ENCODE data around the gene TOP1.
"Not testable (repeated sequence)": the region's sequence is repeated elsewhere in the genome, so short reads cannot be mapped to it uniquely, and the experiment has no call there.

Gene TOP1

DNA sequence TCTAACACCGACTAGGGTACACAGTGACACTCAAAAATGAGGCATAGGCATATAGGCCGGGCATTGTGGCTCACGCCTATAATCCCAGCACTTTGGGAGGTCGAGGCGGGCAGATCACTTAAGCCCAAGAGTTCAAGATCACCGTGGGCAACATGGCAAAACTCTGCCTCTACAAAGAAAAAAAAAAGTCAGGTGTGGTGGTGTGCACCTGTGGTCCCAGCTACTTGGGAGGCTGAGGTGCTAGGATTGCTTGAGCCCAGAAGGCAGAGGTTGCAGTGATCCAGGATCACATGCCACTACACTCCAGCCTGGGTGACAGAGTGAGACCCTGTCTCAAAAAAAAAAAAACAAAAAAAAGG lies 24.7 kb upstream of the TOP1 start:
- DNase-seq (ENCODE audit: low read depth in 2 of 3, low spot score in 2 of 3), result not testable (repeated sequence)

GRCh38 chr20:41004531-41005360 lies 23.9 kb upstream of the TOP1 start:
- no peak for DNase-seq (ENCODE audit: low read depth in 2 of 3, low spot score in 2 of 3)

GRCh38 chr20:41005361-41005729 lies 23.3 kb upstream of the TOP1 start:
- no peak for DNase-seq (ENCODE audit: low read depth in 2 of 3, low spot score in 2 of 3)

- DNase-seq (ENCODE audit: low read depth in 2 of 3, low spot score in 2 of 3), result no peak
Measured at GRCh38 chr20:41006126-41006935, 22.3 kb upstream of the TOP1 start.

- DNase-seq (ENCODE audit: low read depth in 2 of 3, low spot score in 2 of 3), result no peak
Measured at GRCh38 chr20:41006936-41007474, 21.6 kb upstream of the TOP1 start.

GRCh38 chr20:41007481-41007880 lies 21.1 kb upstream of the TOP1 start:
- DNase-seq (ENCODE audit: low read depth in 2 of 3, low spot score in 2 of 3), result no peak

- DNase-seq (ENCODE audit: low read depth in 2 of 3, low spot score in 2 of 3), result no peak
Measured at GRCh38 chr20:41009946-41010345, 18.7 kb upstream of the TOP1 start.

DNA sequence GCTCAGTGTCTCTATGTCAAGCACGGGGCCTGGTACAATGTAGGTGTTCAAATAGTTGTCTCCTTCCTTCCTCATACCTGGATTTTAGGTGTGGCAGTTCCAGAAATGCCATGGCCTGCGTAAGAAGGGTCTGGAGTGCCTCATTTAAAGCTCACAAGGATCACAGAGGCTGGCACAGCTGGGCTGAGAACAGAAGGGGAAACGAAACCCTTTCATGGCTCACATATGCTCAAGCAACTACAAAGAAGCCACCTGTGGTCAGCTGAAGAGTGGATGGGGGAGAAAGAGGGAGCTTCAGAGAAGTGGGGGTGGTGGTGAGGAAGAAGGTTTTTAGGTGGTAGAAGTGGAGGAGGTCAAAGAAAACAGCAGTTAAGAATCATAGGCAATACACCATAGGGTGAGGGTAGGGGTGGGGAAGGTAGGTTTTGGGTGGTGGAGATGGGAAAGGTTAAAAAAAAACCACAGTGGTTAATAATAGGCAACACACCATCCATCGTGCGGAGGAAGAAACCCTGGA lies 17.0 kb upstream of the TOP1 start:
- no peak for DNase-seq (ENCODE audit: low read depth in 2 of 3, low spot score in 2 of 3)

- DNase-seq (ENCODE audit: low read depth in 2 of 3, low spot score in 2 of 3), result no peak
Measured at GRCh38 chr20:41014561-41015088, 14.0 kb upstream of the TOP1 start.

GRCh38 chr20:41017448-41018042 lies 11.1 kb upstream of the TOP1 start:
- no peak for DNase-seq (ENCODE audit: low read depth in 2 of 3, low spot score in 2 of 3)

DNA sequence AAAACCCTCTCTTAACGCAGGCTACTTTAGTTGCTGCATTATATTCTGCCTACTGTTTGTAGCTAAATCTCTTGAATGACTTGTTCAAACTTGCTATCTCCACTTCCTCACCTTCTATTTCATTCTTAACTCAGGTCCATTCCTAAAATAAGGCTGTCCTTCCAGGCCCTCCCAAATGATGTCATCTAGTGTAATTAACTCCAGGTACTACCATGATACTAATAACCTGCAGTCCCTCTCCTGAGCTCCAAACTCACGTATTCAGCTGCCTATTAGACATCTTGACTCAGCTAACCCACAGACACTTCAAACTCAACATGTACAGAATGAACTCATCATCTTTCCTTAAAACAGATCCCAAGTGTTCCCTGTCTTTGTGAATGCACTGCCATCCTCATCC lies 10.5 kb upstream of the TOP1 start:
- no peak for DNase-seq (ENCODE audit: low read depth in 2 of 3, low spot score in 2 of 3)

DNA sequence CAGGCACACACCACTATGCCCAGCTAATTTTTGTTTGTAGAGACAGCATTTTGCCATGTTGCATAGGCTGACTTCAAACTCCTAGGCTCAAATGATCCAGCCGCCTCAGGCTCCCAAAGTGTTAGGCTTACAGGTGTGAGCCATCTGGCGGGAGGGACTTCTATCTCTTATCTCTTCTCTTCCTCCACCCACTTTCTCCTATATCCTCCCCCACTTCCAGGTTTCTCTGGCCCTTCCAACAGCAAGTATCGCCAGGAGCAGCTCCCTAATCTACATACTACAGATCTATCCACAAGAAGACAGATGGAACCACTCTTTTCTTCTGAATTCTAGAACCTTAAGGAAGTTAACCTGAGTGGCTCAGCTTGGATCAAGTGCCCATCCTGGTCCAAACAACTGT lies 5.1 kb upstream of the TOP1 start:
- no peak for DNase-seq (ENCODE audit: low read depth in 2 of 3, low spot score in 2 of 3)

DNA sequence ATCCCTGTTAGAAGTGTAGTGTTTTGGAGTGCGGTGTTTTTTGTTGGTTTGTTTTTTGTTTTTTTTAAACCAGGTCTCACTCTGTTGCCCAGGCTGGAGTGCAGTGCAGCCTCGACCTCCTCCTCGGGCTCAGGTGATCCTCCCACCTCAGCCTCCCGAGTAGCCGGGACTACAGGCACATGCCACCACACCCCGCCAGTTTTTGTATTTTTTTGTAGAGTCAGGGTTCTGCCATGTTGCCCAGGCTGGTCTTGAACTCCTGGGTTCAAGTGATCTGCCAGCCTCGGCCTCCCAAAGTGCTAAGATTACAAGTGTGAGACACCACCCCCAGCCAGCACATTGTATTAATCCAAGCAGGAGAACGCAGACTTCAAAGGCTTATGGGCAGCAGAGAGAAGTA lies 1.3 kb upstream of the TOP1 start:
- DNase-seq (ENCODE audit: low read depth in 2 of 3, low spot score in 2 of 3), result no peak

DNA sequence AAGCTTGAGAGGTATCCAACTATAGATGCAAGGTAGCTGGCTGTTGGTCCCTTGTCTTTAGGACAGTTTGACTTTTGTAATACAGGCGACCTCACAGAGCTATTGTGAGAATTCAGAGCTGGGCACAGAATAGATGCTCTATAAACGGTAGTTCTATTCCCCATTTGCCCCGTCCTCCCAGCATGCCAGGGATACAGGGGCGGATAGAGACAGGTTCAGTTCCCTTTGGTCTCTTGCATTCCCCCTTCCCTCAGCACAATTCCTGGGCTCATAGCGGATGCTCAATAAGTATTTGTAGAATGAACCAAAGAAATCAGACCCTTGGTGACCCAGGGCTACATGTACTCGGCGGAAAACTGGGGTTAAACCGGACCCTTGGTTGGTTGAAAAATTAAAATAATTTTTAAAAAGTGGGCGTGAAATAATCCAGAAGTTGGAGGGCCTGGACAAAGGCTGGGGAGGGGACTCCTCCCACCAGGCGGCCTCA lies 707 bp upstream of the TOP1 start:
- no peak for DNase-seq (ENCODE audit: low read depth in 2 of 3, low spot score in 2 of 3)

- DNase-seq (ENCODE audit: low read depth in 2 of 3, low spot score in 2 of 3), result peak in 2 of 3 experiments; percentile 23 to 30
Measured at GRCh38 chr20:41029150-41029901, 704 bp downstream of the TOP1 start.

DNA sequence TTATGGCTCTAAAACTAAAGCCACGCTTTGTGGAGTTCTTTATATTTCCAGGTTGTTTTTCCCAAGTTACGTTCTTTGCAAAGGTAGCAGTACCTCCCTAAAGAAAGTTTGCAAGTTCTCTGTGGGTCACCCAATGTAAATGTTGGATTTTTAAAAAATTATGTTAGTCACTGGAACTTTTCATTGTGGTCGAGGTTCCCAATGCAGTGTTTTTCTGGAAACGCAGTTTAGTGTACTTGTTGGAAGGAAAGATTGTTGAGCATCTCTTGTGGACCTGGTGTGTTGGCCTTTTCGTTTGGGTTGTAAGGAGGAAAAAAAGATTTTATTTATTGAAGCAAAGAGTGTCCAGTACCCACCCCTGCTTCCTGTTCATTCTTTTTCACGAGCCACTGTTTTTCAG lies 1.4 kb downstream of the TOP1 start:
- no peak for DNase-seq (ENCODE audit: low read depth in 2 of 3, low spot score in 2 of 3)

DNA sequence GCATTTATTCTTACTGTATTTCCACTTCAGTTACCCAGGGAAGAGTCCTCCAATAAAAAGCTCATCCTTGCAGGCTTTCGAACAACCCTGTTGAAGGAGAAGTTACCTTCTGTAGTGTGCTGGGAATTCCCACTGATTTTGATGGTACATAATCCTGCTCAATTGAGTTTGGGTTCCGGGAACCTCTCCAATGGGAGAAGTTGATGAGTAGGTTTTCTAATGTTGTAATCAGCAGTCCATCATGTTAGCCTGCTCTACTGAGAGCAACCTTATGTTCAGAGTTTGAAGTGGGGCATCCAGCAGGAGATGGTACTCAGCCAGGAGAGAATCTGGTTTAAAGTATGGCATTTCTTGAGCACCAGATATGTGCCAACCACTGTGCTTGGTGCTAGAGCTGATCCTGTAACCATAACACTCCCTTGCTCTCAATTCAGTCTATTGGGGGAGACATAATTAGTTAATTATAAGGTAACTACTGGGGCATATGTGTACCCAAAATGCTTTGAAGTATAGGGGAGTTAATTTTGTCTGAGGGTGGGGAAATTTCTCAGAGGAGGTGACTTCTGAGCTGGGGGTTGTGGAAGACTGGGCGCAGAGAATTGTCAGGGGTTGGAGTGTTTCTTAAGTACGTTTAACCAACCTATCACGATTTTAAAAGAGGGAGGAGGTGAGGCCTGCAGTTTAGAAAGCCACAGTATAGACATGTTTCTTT lies 2.1 kb downstream of the TOP1 start:
- DNase-seq (ENCODE audit: low read depth in 2 of 3, low spot score in 2 of 3), result no peak

DNA sequence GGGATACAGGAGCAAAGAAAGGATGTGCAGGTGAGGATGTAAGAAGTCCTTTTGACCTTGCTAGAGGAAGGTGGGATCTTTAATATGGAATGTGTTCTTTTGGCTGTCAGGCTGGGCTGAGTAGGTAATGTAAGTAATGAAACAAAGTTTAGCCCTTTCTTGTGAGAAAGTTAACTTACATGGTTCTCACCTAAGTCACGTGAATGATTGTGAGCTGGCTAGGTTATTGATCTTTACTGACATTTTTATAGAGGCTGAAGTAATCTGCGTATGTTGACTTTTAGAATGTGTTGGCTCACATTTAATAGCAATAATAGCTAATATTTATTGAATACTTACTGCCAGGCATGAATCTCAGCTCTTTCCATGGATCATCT lies 2.6 kb downstream of the TOP1 start:
- no peak for DNase-seq (ENCODE audit: low read depth in 2 of 3, low spot score in 2 of 3)

- no peak for DNase-seq (ENCODE audit: low read depth in 2 of 3, low spot score in 2 of 3)
Measured at GRCh38 chr20:41032271-41032670, 3.6 kb downstream of the TOP1 start.

DNA sequence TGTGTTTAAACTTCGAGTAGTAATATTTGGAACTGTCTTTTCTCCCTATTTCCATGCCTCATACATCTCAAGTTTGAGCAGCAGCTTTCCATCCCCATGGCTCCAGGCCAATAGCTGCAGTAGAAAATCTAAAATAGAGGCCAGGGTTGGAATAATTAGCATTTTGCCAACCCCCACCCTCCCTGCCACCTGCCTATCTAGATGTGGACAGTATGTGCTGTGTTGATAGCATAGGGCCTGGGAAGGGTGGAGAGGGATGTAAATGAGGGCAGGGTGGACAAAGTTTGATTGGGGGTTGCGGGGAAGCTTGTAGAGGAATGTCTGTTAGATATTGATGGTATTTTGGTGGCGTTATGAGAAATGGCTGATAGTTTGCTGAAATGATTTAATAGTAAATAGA lies 5.6 kb downstream of the TOP1 start:
- no peak for DNase-seq (ENCODE audit: low read depth in 2 of 3, low spot score in 2 of 3)
